GM21717 (cell line): Measurements from ENCODE around the gene ATG9B.
"Not testable (repeated sequence)": the region's sequence is repeated elsewhere in the genome, so short reads cannot be mapped to it uniquely, and the experiment has no call there.

Experiments
- ATAC-seq: cut with Tn5 transposase; IDR thresholded peaks from one replicate; pipeline ENCODE4 v1.9.1; 2021; ENCODE audit warnings: mild to moderate bottlenecking, moderate library complexity; ENCODE audit not compliant: unreplicated experiment

The ATG9B gene

GRCh38 chr7:151059367-151060112, 35.2 kb upstream of the ATG9B start, which contains the start of gene SLC4A2:
Gene SLC4A2, plus strand, starts transcription at chr7:151059589. Its CDS starts 2,399 bp downstream, at chr7:151061988.
- ATAC-seq, result peak; percentile 30

DNA sequence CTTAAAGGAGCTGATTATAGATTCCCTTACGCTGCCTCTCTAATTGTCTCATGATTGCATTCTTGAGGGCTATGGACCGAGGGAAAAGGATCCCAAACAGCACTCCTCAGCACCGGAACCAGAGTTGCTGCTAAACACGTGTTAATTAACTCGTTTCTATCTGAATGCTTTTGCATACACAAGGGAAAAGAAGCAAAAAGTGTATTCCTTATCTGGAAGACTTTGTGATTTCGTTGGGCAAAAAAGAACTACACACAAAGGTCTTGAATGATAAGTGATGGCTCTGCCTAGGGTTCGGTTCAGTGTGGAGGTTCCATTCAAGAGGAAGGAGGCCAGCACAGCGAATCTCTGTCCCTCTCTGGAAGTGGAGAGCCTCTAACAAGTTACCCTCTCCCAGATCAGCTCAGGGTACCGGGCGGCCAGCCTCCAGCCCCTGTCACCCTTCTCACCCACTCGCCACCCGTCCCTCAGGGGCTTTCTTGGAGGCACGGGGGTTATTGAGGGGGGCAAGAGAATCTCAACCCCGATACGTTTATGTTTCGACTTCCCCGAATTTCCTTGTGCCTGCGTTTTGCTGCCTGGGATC, 34.6 kb upstream of the ATG9B start:
- ATAC-seq, result no peak

- peak; percentile 87 for ATAC-seq
Measured at GRCh38 chr7:151057989-151058780, 33.9 kb upstream of the ATG9B start.

GRCh38 chr7:151057506-151057988, 33.3 kb upstream of the ATG9B start, which contains the start of gene CDK5:
Gene CDK5, minus strand, starts transcription at chr7:151057897. Its CDS starts 49 bp downstream, at chr7:151057848.
- peak; percentile 13 for ATAC-seq

DNA sequence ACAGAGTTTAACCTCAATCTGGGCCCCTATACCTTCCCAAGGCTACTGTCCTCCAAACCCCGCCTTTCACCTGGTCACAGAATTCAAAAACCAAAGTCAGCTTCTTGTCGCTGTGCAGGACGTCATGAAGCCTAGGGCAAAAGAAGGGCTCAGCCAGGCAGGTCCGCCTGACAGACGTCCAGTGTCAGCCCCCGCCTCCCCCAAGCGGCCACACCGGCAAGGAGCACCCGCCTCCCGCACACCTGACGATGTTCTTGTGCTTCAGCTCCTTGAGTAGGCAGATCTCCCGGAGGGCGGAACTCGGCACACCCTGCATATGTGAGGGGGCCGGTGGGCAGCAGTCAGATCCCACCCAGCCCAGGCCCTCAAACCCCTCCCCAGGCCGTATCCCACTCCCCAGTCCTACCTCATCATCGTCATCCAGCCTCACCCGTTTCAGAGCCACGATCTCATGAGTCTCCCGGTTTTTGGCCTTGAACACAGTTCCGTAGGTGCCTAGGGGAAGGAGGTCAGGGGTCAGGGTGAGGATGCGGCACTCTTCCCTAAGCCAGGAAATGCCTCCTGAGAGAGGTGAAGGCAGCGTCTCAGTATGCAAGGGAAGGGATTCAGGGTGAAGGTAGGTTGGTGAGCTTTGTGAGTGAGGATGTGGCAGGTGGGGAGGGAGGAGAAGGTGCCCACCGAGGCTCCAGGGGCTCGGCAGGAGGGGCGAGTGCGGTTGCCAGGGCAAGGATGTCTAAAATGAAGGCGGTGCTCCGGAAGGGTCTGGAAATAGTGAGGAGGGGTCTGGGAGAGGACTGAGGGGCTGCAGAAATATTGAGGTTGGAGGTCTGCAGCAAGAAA, 32.6 kb upstream of the ATG9B start:
- ATAC-seq, result no peak

DNA sequence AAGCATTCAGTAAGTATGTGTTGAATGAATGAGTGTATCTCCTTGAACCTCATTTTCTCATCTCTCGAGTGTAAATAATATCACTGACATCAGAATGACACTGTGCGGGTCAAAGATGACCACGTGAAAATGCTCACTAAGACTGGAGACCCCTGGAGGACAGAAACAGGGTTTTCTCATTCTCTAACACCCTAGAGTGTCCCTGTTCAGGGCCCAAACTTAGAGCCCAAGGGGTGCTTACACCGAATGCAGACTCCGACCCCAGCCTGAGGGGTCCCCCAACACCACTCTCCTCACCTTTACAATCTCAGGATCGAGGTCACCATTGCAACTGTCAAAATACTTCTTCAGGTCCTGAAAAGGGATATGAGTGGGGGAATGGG, 32.0 kb upstream of the ATG9B start:
- ATAC-seq, result no peak

DNA sequence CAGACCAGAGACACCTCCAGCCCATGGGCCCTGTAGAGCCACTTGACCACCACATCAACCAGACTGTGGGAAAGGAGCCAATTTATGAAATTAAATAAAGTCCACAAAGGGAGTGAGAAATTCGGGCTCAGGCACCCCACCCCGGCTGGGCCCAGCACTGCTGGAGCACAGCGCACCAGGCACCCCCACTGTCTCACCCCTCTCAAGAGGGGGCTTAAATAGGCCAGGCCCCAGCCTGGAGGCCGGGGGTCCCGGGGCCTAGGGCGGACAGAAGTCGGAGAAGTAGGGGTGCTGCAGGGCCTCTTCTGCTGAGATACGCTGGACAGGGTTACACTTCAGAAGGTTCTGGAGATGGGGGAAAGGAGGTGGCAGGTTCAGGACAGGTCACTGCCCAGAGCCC, 29.5 kb upstream of the ATG9B start:
- ATAC-seq, result no peak

DNA sequence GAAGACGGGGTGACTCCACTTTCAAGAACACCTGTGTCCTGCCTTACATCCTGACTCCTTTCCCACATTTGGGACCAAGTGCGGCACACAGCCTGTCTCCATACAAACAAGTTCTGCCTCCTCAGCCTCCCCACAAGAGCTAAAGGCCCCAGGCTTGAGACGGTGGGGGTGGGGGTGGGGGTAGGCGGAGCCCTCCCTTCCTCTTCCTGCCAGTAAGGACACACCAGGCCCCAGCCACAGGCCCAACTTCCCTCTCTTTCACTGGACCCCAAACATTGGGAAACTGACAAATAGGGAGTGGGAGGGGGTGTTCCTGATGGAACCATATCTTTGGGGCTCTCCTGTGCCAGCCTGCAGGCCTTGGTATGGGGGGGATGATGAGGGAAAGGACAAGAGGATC, 28.8 kb upstream of the ATG9B start:
- ATAC-seq, result no peak

DNA sequence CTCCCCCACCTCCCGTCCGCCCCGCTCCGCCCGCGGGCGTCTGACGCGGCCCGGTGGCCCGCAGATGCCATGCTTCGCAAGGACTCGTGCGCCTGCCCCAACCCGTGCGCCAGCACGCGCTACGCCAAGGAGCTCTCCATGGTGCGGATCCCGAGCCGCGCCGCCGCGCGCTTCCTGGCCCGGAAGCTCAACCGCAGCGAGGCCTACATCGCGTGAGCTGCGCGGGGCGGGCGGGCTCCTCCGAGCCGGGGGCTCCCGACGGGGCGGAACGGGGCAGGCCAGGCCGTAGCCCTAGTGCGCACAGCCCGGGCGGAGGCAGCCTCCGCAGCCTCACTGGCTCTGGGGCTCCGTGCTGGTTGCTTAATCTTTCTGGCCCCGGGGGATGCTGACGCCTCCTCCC, 26.8 kb upstream of the ATG9B start:
- no peak for ATAC-seq

DNA sequence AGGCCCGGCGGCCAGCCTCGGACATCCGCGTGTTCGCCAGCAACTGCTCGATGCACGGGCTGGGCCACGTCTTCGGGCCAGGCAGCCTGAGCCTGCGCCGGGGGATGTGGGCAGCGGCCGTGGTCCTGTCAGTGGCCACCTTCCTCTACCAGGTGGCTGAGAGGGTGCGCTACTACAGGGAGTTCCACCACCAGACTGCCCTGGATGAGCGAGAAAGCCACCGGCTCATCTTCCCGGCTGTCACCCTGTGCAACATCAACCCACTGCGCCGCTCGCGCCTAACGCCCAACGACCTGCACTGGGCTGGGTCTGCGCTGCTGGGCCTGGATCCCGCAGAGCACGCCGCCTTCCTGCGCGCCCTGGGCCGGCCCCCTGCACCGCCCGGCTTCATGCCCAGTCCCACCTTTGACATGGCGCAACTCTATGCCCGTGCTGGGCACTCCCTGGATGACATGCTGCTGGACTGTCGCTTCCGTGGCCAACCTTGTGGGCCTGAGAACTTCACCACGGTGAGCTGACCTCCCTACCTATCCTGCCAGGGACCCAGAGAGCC, 24.7 kb upstream of the ATG9B start:
- ATAC-seq, result no peak

GRCh38 chr7:151047976-151048815, 23.9 kb upstream of the ATG9B start, which contains the start of gene ASIC3:
Gene ASIC3, plus strand, starts transcription at chr7:151048531. Its CDS starts 355 bp downstream, at chr7:151048886.
- no peak for ATAC-seq

- ATAC-seq, result no peak
Measured at GRCh38 chr7:151046603-151047573, 22.6 kb upstream of the ATG9B start.

DNA sequence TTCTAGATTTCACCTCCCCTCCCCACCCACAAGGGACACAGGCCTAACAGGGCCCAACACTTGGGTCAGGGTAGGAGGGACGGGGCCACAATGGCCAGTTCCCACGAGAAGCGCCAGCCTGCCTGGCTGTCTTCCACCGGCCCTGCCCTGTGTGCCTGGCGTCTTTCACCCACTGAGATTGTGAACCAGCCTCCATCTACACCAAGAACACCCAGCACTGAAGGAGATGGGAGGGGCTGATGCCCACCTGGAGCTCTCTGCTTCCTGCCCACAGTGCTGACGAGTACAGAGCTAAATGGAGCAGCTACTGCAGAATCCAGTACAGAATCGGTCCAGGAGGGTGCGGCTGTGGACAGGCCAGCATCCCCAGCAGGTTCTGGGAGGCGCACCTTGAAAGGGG, 21.7 kb upstream of the ATG9B start:
- ATAC-seq, result no peak

DNA sequence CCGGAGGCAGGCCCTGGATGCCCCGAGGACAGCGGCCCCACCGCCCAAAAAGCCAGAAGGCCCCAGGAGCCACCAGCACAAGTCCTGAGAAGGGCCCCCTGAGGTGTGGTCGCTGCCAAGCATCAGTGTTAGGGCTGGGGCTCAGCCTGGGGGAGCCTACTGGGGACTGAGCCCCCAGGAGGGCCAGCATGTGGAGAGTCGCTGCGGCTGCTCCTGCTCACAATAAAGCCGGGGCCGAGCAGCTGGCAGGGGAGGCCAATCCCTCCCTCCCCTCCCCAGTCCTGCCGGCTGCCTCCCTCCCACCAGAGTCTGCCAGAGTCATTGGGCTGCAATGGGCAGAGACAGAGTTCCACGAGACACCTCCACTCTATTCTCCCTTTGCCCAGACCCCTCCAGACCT, 21.0 kb upstream of the ATG9B start:
- ATAC-seq, result no peak

DNA sequence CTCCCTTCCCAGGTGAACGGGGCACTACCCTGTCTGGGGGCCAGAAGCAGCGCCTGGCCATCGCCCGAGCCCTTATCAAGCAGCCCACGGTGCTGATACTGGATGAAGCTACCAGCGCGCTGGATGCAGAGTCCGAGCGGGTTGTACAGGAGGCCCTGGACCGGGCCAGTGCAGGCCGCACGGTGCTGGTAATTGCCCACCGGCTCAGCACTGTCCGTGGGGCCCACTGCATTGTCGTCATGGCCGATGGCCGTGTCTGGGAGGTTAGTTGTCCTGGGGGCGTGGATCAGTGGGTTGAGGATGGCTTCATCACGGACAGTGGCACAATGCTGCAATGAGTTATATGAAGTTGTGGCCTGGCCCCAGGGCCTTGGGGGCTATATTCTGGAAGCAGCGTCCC, 19.7 kb upstream of the ATG9B start:
- ATAC-seq, result no peak

GRCh38 chr7:151043449-151043848, 19.2 kb upstream of the ATG9B start:
- ATAC-seq, result not testable (repeated sequence)

DNA sequence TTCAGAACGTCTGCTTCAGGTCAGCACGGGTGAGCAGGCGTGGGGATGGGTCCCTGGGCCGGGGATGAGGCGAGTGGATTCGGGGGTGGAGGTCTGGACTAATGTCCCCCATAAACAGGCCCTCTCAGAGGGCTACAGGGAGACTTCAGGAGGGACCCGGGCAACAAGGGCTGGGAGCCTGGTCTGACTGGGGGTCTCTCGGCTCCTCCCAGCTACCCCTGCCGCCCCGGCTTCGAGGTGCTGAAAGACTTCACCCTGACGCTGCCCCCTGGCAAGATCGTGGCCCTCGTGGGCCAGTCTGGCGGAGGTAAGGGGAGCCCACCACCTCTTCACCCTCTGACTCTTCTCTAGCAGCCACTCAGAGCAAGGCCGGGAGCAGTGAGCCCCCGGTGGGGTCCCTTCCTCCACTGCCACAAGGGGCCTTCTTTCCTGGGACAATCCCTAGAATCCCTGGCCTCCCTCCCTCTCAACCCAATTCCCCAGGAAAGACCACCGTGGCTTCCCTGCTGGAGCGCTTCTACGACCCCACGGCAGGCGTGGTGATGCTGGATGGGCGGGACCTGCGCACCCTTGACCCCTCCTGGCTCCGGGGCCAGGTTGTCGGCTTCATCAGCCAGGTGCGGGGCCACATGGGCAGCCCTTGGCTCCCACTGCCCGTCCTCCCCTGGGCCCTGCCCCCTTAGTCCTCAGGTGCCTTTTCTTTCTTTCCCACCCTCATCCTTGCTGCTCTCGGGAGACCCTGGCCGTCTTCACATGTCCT, 16.5 kb upstream of the ATG9B start:
- ATAC-seq, result no peak
